HCT116 (cell line): ENCODE results near the gene CCSAP. TPM values are rescaled to one million over a fixed set of nuclear protein-coding genes. Genes with fewer than 3 reads are reported as not detected.

Source experiments
- ATAC-seq: fragments of 200-7000 bp; cut with Tn5 transposase; 2 replicates; pipeline ENCODE4 v1.9.1; 2020; ENCODE audit warnings: mild to moderate bottlenecking, moderate library complexity
- BruUV-seq: library from RNA; stranded (reverse); fragments of 400-500 nt; replicated peaks from 2 replicates; lab custom pipeline; 2021; lab: Mats Ljungman, UMichigan
- CTCF ChIA-PET: fragments of 300-600 bp; sonication (Branson Sonifier 250); formaldehyde crosslinking; loops from one replicate; lab custom pipeline; 2021; ENCODE audit warnings: antibody characterized with exemption; lab: Charles Lee
- POLR2A ChIA-PET: fragments of 300-600, 350-600 bp; sonication (Branson Sonifier 250); formaldehyde crosslinking; loops from one replicate; lab custom pipeline; 2021; ENCODE audit warnings: antibody characterized with exemption; lab: Charles Lee
- RAD21 ChIA-PET, 2 experiments: fragments of 300-600 bp; sonication (Branson Sonifier 250); formaldehyde crosslinking; loops; one replicate each; lab custom pipeline; 2023; ENCODE audit warnings: low total read pairs in 2 of 2; ENCODE audit not compliant: uncharacterized antibody in 2 of 2, unreplicated experiment in 2 of 2, low non-redundant PET in 1 of 2; lab: Charles Lee
- DNase-seq: peaks from one replicate; pipeline ENCODE4 v3.0.0-alpha.2; 2010; ENCODE audit warnings: low read depth, low spot score
- H2AFZ ChIP-seq: fragments of 200-600 bp; shearing (Covaris generic), sonication (generic); 2 replicates; pipeline ENCODE4 v1.6.1; 2017; ENCODE audit warnings: low read depth, mixed run types, mixed read lengths, antibody characterized with exemption, low read length; ENCODE audit not compliant: poor library complexity, severe bottlenecking
- H3K27ac ChIP-seq: 2 replicates; pipeline ENCODE4 v1.5.1; 2012; ENCODE audit warnings: low read depth, low read length
- H3K27me3 ChIP-seq: fragments of 200-600 bp; sonication (generic); 2 replicates; pipeline ENCODE4 v1.6.1; 2016; ENCODE audit warnings: mixed run types, low read length, mixed read lengths; ENCODE audit not compliant: insufficient read depth
- H3K36me3 ChIP-seq, 2 experiments: fragments of 200-500 bp in 1 of 2; fragments of 200-600 bp in 1 of 2; sonication (Bioruptor generic) in 1 of 2; sonication (generic) in 1 of 2; 2 replicates each; pipeline versions ENCODE4 v1.5.1 to v1.6.1; 2014 to 2016; ENCODE audit warnings: low read length in 2 of 2, inconsistent platforms in 1 of 2, mixed read lengths in 1 of 2, mixed run types in 1 of 2; ENCODE audit not compliant: insufficient read depth in 2 of 2, control insufficient read depth in 1 of 2
- H3K4me1 ChIP-seq, 2 experiments: fragments of 200-600 bp in 1 of 2; sonication (generic) in 1 of 2; 2 replicates each; pipeline versions ENCODE4 v1.5.1 to v1.6.1; 2012 to 2017; ENCODE audit warnings: low read length in 2 of 2, inconsistent platforms in 1 of 2, mild to moderate bottlenecking in 1 of 2, mixed read lengths in 1 of 2, mixed run types in 1 of 2, moderate library complexity in 1 of 2; ENCODE audit not compliant: insufficient read depth in 2 of 2, control insufficient read depth in 1 of 2
- H3K4me2 ChIP-seq: fragments of 200-600 bp; sonication (generic); 2 replicates; pipeline ENCODE4 v1.6.1; 2017; ENCODE audit warnings: mixed run types, low read length, mixed read lengths
- H3K4me3 ChIP-seq, 2 experiments: fragments of 200-600 bp in 1 of 2; sonication (generic) in 1 of 2; replicated peaks in 1 of 2; 2 replicates each; pipeline ENCODE4 v1.5.1; 2011 to 2016; ENCODE audit warnings: low read length in 2 of 2, control low read depth in 1 of 2, low read depth in 1 of 2, mild to moderate bottlenecking in 1 of 2, mixed read lengths in 1 of 2, mixed run types in 1 of 2
- H3K79me2 ChIP-seq: fragments of 200-600 bp; sonication (generic); 2 replicates; pipeline ENCODE4 v1.6.1; 2017; ENCODE audit warnings: mild to moderate bottlenecking, mixed run types, low read length, moderate library complexity, mixed read lengths; ENCODE audit not compliant: insufficient read depth
- H3K9ac ChIP-seq: fragments of 200-600 bp; sonication (generic); 2 replicates; pipeline ENCODE4 v1.6.1; 2016; ENCODE audit warnings: low read length, mixed read lengths
- H3K9me2 ChIP-seq: fragments of 200-600 bp; sonication (generic), shearing (Covaris generic); 2 replicates; pipeline ENCODE4 v1.6.1; 2017; ENCODE audit warnings: mixed run types, mild to moderate bottlenecking, moderate library complexity; ENCODE audit not compliant: insufficient read depth
- H3K9me3 ChIP-seq, 2 experiments: fragments of 200-500 bp in 1 of 2; fragments of 200-600 bp in 1 of 2; sonication (Bioruptor generic) in 1 of 2; sonication (generic) in 1 of 2; 2 replicates each; pipeline ENCODE4 v1.6.1; 2014 to 2017; ENCODE audit warnings: low read length in 2 of 2, mixed read lengths in 2 of 2, inconsistent platforms in 1 of 2, low read depth in 1 of 2, mild to moderate bottlenecking in 1 of 2, mixed run types in 1 of 2, moderate library complexity in 1 of 2; ENCODE audit not compliant: control insufficient read depth in 1 of 2, insufficient read depth in 1 of 2
- H4K20me1 ChIP-seq: fragments of 200-600 bp; sonication (generic), shearing (Covaris generic); 2 replicates; pipeline ENCODE4 v1.6.1; 2017; ENCODE audit warnings: mixed run types, mild to moderate bottlenecking, moderate library complexity; ENCODE audit not compliant: insufficient read depth
- ATF3 ChIP-seq: IDR thresholded peaks from 2 replicates; pipeline ENCODE4 v1.6.1; 2012
- CEBPB ChIP-seq: IDR thresholded peaks from 2 replicates; pipeline ENCODE4 v1.6.1; 2012; ENCODE audit warnings: low read depth
- CTCF ChIP-seq, 3 experiments: fragments of 200-600 bp in 1 of 3; sonication (generic) in 1 of 3; IDR thresholded peaks in 2 of 3; conservative IDR thresholded peaks in 1 of 3; 2 replicates each; pipeline ENCODE4 v1.5.1; 2012 to 2017; ENCODE audit warnings: low read depth in 2 of 3, low read length in 2 of 3, antibody characterized with exemption in 1 of 3, borderline replicate concordance in 1 of 3, control low read depth in 1 of 3, mild to moderate bottlenecking in 1 of 3, mixed read lengths in 1 of 3, mixed run types in 1 of 3, moderate library complexity in 1 of 3; ENCODE audit not compliant: insufficient read depth in 1 of 3
- EGR1 ChIP-seq: IDR thresholded peaks from 2 replicates; pipeline ENCODE4 v1.6.1; 2012; ENCODE audit warnings: low read depth
- EZH2 ChIP-seq: fragments of 200-600 bp; sonication (generic); IDR thresholded peaks from 2 replicates; pipeline ENCODE4 v1.6.1; 2017; ENCODE audit warnings: antibody characterized with exemption, mixed run types
- FOSL1 ChIP-seq: IDR thresholded peaks from 2 replicates; pipeline ENCODE4 v1.6.1; 2012; ENCODE audit warnings: low read depth
- JUND ChIP-seq: IDR thresholded peaks from 2 replicates; pipeline ENCODE4 v1.6.1; 2012
- MAX ChIP-seq: IDR thresholded peaks from 2 replicates; pipeline ENCODE4 v1.6.1; 2012
- RAD21 ChIP-seq: IDR thresholded peaks from 2 replicates; pipeline ENCODE4 v1.6.1; 2012; ENCODE audit warnings: low read depth, mild to moderate bottlenecking
- SP1 ChIP-seq: IDR thresholded peaks from 2 replicates; pipeline ENCODE4 v1.6.1; 2012; ENCODE audit warnings: low read depth
- TCF7L2 ChIP-seq: IDR thresholded peaks from 2 replicates; pipeline ENCODE4 v1.7.0; 2011; ENCODE audit warnings: borderline replicate concordance, inconsistent platforms; ENCODE audit not compliant: insufficient read depth, insufficient read length; ENCODE audit errors: extremely low read depth
- ZFX ChIP-seq: fragments of 450-650 bp; IDR thresholded peaks from 2 replicates; pipeline ENCODE4 v1.6.1; 2017
- ZNF274 ChIP-seq: fragments of 200-500 bp; sonication (Bioruptor generic); IDR thresholded peaks from 2 replicates; pipeline ENCODE4 v1.6.1; 2014; ENCODE audit warnings: mild to moderate bottlenecking, low read depth, low read length, inconsistent platforms
- intact Hi-C: fragments of 100-400 bp; cut with micrococcal nuclease; formaldehyde crosslinking; loops from 2 replicates; pipeline ENCODE4 v1.10.0; 2022
- total RNA-seq: library from RNA; stranded (reverse); gene quantifications from one replicate; pipeline ENCODE4 v1.2.1, GENCODE V29; 2021; ENCODE audit not compliant: unreplicated experiment

The CCSAP gene
- total RNA-seq, 1 experiment from 2014 or later = 10.9 TPM

- ChIA-PET RAD21 (no interaction called here), CTCF (interaction anchor here (0.9 kb wide), 1 partner anchor 8 kb away, joined by 3 read pairs; no protein-coding TSS in a partner anchor), POLR2A (no interaction called here)
- no peaks in the 10 kb centered on the region for H4K20me1 ChIP-seq
- H3K4me3 ChIP-seq = no peak overlapping the region
- H3K4me2 ChIP-seq = no peak overlapping the region
- H3K4me1 ChIP-seq = no peaks in the 10 kb centered on the region
- no peaks in the 10 kb centered on the region for H3K9me3 ChIP-seq
- no peaks in the 10 kb centered on the region for H3K79me2 ChIP-seq
- no peak overlapping the region for H2AFZ ChIP-seq
- H3K36me3 ChIP-seq = no peaks in the 10 kb centered on the region
- no peak overlapping the region for H3K9ac ChIP-seq
- intact Hi-C loops = no loop called here
- ATAC-seq (no peak), DNase-seq (no peak)
- no TSS peak for BruUV-seq
- H3K9me2 ChIP-seq = no peaks in the 10 kb centered on the region
- H3K27ac ChIP-seq = no peak overlapping the region
- no peaks in the 10 kb centered on the region for H3K27me3 ChIP-seq
- TF ChIP-seq ZNF274 (no peak), EZH2 (no peak), SP1 (no peak), ZFX (no peak)
These were observed 46.2 kb upstream of the CCSAP start for GRCh38 chr1:229388897-229389580.

GRCh38 chr1:229385853-229386456, 43.1 kb upstream of the CCSAP start:
- CTCF ChIA-PET = no interaction called here
- intact Hi-C loops = no loop called here
- DNase-seq (no peak), ATAC-seq (no peak)
- no peak overlapping the region for H3K4me2 ChIP-seq
- no peak overlapping the region for H3K4me3 ChIP-seq
- H3K27ac ChIP-seq = no peak overlapping the region
- no peak overlapping the region for H3K9ac ChIP-seq
- H3K9me3 ChIP-seq = no peaks in the 10 kb centered on the region
- H3K27me3 ChIP-seq = no peaks in the 10 kb centered on the region
- BruUV-seq = no TSS peak
- no peak for TF ChIP-seq ATF3
- no peak for TF ChIP-seq ZNF274
- no peak for TF ChIP-seq SP1
- no peak for TF ChIP-seq FOSL1
- no peak for TF ChIP-seq TCF7L2
- no peak for TF ChIP-seq RAD21
- no peak for TF ChIP-seq MAX
- TF ChIP-seq CTCF (IDR thresholded peaks at IDR 0.05 in 2 of 3, conservative IDR thresholded peaks at IDR 0.05 in 1 of 3; ENCODE audit: borderline replicate concordance in 1 of 3, insufficient read depth in 1 of 3, low read depth in 2 of 3, low read length in 2 of 3) = no peak
- no peak for TF ChIP-seq EGR1
- TF ChIP-seq JUND = no peak
- TF ChIP-seq CEBPB = no peak
- H3K9me2 ChIP-seq = no peaks in the 10 kb centered on the region
- no peaks in the 10 kb centered on the region for H4K20me1 ChIP-seq
- RAD21 ChIA-PET = no interaction called here
- no peak overlapping the region for H2AFZ ChIP-seq
- no peaks in the 10 kb centered on the region for H3K36me3 ChIP-seq
- no peaks in the 10 kb centered on the region for H3K79me2 ChIP-seq
- POLR2A ChIA-PET = no interaction called here
- no peaks in the 10 kb centered on the region for H3K4me1 ChIP-seq
